Panc1 (cell line): ENCODE results near the gene SIL1. TPM values are rescaled to one million over a fixed set of nuclear protein-coding genes. Genes with fewer than 3 reads are reported as not detected.

ENCODE experiments used
- ATAC-seq: fragments of 200-7000 bp; cut with Tn5 transposase; 2 replicates; pipeline ENCODE4 v1.9.1; 2020; ENCODE audit warnings: mild to moderate bottlenecking, moderate library complexity
- BruUV-seq: library from RNA; stranded (reverse); fragments of 400-500 nt; replicated peaks from 2 replicates; lab custom pipeline; 2021; lab: Mats Ljungman, UMichigan
- CTCF ChIA-PET: fragments of 300-600 bp; sonication (Branson Sonifier 250); formaldehyde crosslinking; loops from one replicate; lab custom pipeline; 2022; ENCODE audit warnings: antibody characterized with exemption; lab: Charles Lee
- POLR2A ChIA-PET: fragments of 300-600 bp; sonication (Branson Sonifier 250); formaldehyde crosslinking; loops from one replicate; lab custom pipeline; 2022; ENCODE audit warnings: antibody characterized with exemption; lab: Charles Lee
- DNase-seq: peaks from one replicate; pipeline ENCODE4 v3.0.0-alpha.2; 2010; ENCODE audit warnings: low read depth, low spot score
- H3K27ac ChIP-seq: 2 replicates; pipeline ENCODE4 v1.5.1; 2011; ENCODE audit warnings: mild to moderate bottlenecking, low read length, inconsistent platforms
- H3K27me3 ChIP-seq: fragments of 200-500 bp; sonication (Bioruptor generic); 2 replicates; pipeline ENCODE4 v1.6.0; 2014; ENCODE audit warnings: low read length, inconsistent platforms; ENCODE audit not compliant: control insufficient read depth, insufficient read depth
- H3K36me3 ChIP-seq: fragments of 200-500 bp; sonication (Bioruptor generic); 2 replicates; pipeline ENCODE4 v1.5.1; 2014; ENCODE audit warnings: inconsistent platforms, mild to moderate bottlenecking, low read length, moderate library complexity; ENCODE audit not compliant: control insufficient read depth, insufficient read depth
- H3K4me1 ChIP-seq: 2 replicates; pipeline ENCODE4 v1.5.1; 2011; ENCODE audit warnings: inconsistent platforms, mild to moderate bottlenecking, low read length, moderate library complexity; ENCODE audit not compliant: control insufficient read depth, insufficient read depth
- H3K4me3 ChIP-seq, 2 experiments: 2 replicates each; pipeline ENCODE4 v1.5.1; 2011 to 2012; ENCODE audit warnings: low read depth in 2 of 2, low read length in 2 of 2, mild to moderate bottlenecking in 2 of 2, inconsistent platforms in 1 of 2, moderate library complexity in 1 of 2
- H3K9me3 ChIP-seq: fragments of 200-500 bp; sonication (Bioruptor generic); 2 replicates; pipeline ENCODE4 v1.5.1; 2014; ENCODE audit warnings: low read depth, mild to moderate bottlenecking, inconsistent platforms, low read length, moderate library complexity; ENCODE audit not compliant: control insufficient read depth, insufficient read depth
- POLR2AphosphoS5 ChIP-seq: IDR thresholded peaks from 2 replicates; pipeline ENCODE4 v1.6.1; 2012; ENCODE audit warnings: mild to moderate bottlenecking, low read depth, low read length, moderate library complexity
- SIN3A ChIP-seq: IDR thresholded peaks from 2 replicates; pipeline ENCODE4 v1.6.1; 2012; ENCODE audit warnings: low read depth, mild to moderate bottlenecking, low read length, moderate library complexity, borderline replicate concordance; ENCODE audit not compliant: insufficient read depth
- TCF7L2 ChIP-seq: IDR thresholded peaks from 2 replicates; pipeline ENCODE4 v1.6.1; 2011; ENCODE audit warnings: mild to moderate bottlenecking, low read depth, low read length, inconsistent platforms
- in situ Hi-C: cut with HindIII; loops from 2 replicates; pipeline ENCODE4 v1.10.0; 2016; ENCODE audit warnings: low sequenced_read_pairs, low pct_unique_long_range_greater_than_20kb
- intact Hi-C: fragments of 100-400 bp; cut with micrococcal nuclease; formaldehyde crosslinking; loops from one replicate; pipeline ENCODE4 v1.10.0; 2022; ENCODE audit not compliant: unreplicated experiment
- total RNA-seq: library from RNA; stranded (reverse); gene quantifications from one replicate; pipeline ENCODE4 v1.2.1, GENCODE V29; 2021; ENCODE audit not compliant: unreplicated experiment
- TF ChIP-seq, protein P1 (sequence below), 2 experiments: IDR thresholded peaks; 2 replicates each; pipeline ENCODE4 v1.6.1; 2011 to 2012; ENCODE audit warnings: low read depth in 2 of 2, control low read depth in 1 of 2, low read length in 1 of 2, mild to moderate bottlenecking in 1 of 2, moderate library complexity in 1 of 2; ENCODE audit not compliant: insufficient read depth in 1 of 2
- TF ChIP-seq, protein P2 (sequence below): fragments of 450-650 bp; IDR thresholded peaks from 2 replicates; pipeline ENCODE4 v1.5.1; 2017; ENCODE audit warnings: mild to moderate bottlenecking

Gene SIL1
- total RNA-seq, 1 experiment from 2014 or later: 35.4 TPM

DNA sequence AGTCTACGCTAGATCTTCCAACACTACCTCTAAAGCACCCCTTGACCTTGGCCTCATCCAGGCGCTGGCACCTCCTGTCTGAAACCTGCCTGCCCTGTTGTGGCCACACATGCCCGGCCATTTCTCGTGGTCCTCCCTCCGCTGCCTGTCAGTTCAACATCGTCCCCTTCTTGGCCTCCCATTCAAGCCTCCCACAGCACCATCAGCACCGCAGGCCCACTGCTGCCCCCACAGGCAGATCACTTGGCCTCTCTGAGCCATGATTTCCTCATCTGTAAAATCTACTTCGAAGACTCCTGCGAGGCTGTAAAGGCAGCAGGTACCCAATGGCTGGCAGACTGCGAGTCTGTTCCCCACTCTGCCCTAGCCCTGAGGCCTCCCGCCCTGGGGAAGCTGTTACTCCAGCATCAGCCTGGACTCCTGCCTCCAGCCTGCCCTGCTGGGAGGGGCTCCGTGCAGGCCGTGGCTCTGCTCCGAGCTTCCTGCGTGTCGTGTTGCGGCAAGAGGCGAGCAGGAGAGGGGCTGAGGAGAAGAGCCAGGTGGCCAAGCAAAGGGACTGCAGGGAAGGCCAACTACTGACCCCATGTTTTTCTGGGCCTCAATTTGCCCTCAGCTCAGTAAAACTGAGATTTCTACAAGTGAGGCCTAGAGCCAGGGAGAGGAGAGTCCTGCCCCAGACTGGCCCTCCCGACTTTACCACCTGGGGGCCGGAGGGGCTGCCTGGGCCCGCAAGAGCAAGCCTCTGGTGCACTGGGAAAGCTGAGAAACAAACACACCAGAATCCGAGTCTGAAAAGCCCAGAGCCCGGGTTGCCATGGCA, 252.5 kb downstream of the SIL1 start:
- Histone ChIP-seq H3K9me3 (no peaks in the 10 kb centered on the region), H3K4me1 (no peaks in the 10 kb centered on the region), H3K36me3 (no peaks in the 10 kb centered on the region), H3K27me3 (no peaks in the 10 kb centered on the region), H3K27ac (no peak overlapping the region), H3K4me3 (no peak overlapping the region)
- intact Hi-C loops (no loop called here), in situ Hi-C loops (no loop called here)
- no peak for ATAC-seq
- TF ChIP-seq TCF7L2 (no peak), SIN3A (no peak), POLR2AphosphoS5 (no peak)
- TF ChIP-seq, protein P1, sequence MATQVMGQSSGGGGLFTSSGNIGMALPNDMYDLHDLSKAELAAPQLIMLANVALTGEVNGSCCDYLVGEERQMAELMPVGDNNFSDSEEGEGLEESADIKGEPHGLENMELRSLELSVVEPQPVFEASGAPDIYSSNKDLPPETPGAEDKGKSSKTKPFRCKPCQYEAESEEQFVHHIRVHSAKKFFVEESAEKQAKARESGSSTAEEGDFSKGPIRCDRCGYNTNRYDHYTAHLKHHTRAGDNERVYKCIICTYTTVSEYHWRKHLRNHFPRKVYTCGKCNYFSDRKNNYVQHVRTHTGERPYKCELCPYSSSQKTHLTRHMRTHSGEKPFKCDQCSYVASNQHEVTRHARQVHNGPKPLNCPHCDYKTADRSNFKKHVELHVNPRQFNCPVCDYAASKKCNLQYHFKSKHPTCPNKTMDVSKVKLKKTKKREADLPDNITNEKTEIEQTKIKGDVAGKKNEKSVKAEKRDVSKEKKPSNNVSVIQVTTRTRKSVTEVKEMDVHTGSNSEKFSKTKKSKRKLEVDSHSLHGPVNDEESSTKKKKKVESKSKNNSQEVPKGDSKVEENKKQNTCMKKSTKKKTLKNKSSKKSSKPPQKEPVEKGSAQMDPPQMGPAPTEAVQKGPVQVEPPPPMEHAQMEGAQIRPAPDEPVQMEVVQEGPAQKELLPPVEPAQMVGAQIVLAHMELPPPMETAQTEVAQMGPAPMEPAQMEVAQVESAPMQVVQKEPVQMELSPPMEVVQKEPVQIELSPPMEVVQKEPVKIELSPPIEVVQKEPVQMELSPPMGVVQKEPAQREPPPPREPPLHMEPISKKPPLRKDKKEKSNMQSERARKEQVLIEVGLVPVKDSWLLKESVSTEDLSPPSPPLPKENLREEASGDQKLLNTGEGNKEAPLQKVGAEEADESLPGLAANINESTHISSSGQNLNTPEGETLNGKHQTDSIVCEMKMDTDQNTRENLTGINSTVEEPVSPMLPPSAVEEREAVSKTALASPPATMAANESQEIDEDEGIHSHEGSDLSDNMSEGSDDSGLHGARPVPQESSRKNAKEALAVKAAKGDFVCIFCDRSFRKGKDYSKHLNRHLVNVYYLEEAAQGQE (IDR thresholded peaks at IDR 0.05; ENCODE audit: insufficient read depth in 1 of 2, low read depth in 2 of 2, low read length in 1 of 2): no peak
- TF ChIP-seq, protein P2, sequence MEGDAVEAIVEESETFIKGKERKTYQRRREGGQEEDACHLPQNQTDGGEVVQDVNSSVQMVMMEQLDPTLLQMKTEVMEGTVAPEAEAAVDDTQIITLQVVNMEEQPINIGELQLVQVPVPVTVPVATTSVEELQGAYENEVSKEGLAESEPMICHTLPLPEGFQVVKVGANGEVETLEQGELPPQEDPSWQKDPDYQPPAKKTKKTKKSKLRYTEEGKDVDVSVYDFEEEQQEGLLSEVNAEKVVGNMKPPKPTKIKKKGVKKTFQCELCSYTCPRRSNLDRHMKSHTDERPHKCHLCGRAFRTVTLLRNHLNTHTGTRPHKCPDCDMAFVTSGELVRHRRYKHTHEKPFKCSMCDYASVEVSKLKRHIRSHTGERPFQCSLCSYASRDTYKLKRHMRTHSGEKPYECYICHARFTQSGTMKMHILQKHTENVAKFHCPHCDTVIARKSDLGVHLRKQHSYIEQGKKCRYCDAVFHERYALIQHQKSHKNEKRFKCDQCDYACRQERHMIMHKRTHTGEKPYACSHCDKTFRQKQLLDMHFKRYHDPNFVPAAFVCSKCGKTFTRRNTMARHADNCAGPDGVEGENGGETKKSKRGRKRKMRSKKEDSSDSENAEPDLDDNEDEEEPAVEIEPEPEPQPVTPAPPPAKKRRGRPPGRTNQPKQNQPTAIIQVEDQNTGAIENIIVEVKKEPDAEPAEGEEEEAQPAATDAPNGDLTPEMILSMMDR: no peak
- CTCF ChIA-PET: no interaction called here
- no TSS peak for BruUV-seq
- no peak for DNase-seq
- POLR2A ChIA-PET: no interaction called here

DNA sequence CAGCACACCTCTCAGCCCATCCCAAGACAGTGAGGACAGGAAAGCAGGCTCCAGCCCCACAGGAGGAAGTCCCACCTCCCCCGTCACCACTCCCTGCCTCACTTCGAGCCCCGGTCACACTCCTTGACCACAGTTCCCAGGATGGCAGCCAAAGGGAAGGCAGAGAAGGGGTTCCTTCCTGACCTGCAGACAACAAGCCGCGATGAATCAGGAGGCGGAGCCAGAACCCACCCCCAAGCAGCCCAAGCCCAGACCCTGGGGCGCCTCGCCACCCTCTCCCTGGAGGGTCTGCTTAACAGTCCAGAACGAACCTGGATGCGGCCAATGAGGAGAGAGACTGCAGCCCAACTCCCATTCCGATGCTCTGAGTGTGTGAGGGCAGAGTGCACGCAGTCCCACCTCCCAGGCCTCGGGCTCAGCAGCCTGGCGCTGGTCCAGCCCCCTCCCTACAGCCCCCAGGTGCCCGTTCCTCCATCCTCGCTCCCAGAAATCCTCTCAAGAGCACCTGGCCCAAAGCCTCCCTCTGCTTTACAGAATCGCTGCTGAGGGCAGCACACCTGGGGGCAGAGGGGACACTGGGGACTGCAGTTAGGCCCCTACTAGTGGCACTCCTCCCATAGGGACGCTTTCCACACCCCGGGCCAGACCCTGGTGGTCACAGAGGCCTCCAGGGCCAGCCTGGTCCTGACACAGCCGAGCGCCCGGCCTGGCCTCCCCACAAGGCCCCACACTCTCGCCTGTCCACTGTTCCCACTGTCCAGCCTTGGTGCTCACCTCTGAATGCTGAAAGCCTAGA, 253.4 kb downstream of the SIL1 start:
- Histone ChIP-seq H3K4me3 (no peak overlapping the region), H3K27me3 (no peaks in the 10 kb centered on the region), H3K27ac (no peak overlapping the region), H3K4me1 (no peaks in the 10 kb centered on the region), H3K9me3 (no peaks in the 10 kb centered on the region), H3K36me3 (no peaks in the 10 kb centered on the region)
- DNase-seq (no peak), ATAC-seq (0 out of 2 replicates have a peak, but pooled peaks have one; percentile 26)
- CTCF ChIA-PET: no interaction called here
- TF ChIP-seq, protein P2: no peak
- TF ChIP-seq, protein P1 (IDR thresholded peaks at IDR 0.05; ENCODE audit: insufficient read depth in 1 of 2, low read depth in 2 of 2, low read length in 1 of 2): no peak
- POLR2A ChIA-PET: no interaction called here
- in situ Hi-C loops (no loop called here), intact Hi-C loops (no loop called here)
- BruUV-seq: no TSS peak
